Fibroblast of pulmonary artery (primary cell): ENCODE measurements around the gene COL11A1.

Source experiments
- DNase-seq: peaks from one replicate; pipeline ENCODE4 v3.0.0-alpha.2; 2010; ENCODE audit warnings: low read depth
- H3K4me3 ChIP-seq: replicated peaks from 2 replicates; pipeline ENCODE4 v1.5.1; 2011; ENCODE audit warnings: low read depth, mild to moderate bottlenecking, control low read depth, low read length, moderate library complexity
- CTCF ChIP-seq: IDR thresholded peaks from 2 replicates; pipeline ENCODE4 v1.5.1; 2011; ENCODE audit warnings: mild to moderate bottlenecking, control low read depth, low read length, inconsistent platforms; ENCODE audit errors: missing control alignments

Gene COL11A1

GRCh38 chr1:103108376-103109150, at the start of gene COL11A1:
COL11A1 (minus strand) TSS chr1:103108522; CDS start chr1:103108178, 344 bp downstream.
- no peak for DNase-seq
- no peak for TF ChIP-seq CTCF
- peak within 1 kb of the TSS; percentile 59 for H3K4me3 ChIP-seq

GRCh38 chr1:103156966-103157365, 48.6 kb upstream of the COL11A1 start:
- TF ChIP-seq CTCF, result no peak
- peak; percentile 7 for DNase-seq

GRCh38 chr1:103146166-103146565, 37.8 kb upstream of the COL11A1 start:
- no peak overlapping the region for H3K4me3 ChIP-seq
- DNase-seq, result no peak
- no peak for TF ChIP-seq CTCF

More at GRCh38 chr1:103156966-103157365, 48.6 kb upstream of the COL11A1 start:
- no peak overlapping the region for H3K4me3 ChIP-seq

- TF ChIP-seq CTCF, result no peak
- H3K4me3 ChIP-seq, result no peak overlapping the region
- no peak for DNase-seq
Observed at GRCh38 chr1:103145449-103145848, 37.1 kb upstream of the COL11A1 start.

- no peak overlapping the region for H3K4me3 ChIP-seq
- no peak for DNase-seq
- TF ChIP-seq CTCF, result no peak
Observed at GRCh38 chr1:103144681-103145080, 36.4 kb upstream of the COL11A1 start.

GRCh38 chr1:103142461-103142860, 34.1 kb upstream of the COL11A1 start:
- no peak for TF ChIP-seq CTCF
- DNase-seq, result no peak
- H3K4me3 ChIP-seq, result no peak overlapping the region

GRCh38 chr1:103129796-103130195, 21.5 kb upstream of the COL11A1 start:
- H3K4me3 ChIP-seq, result no peak overlapping the region
- no peak for DNase-seq
- TF ChIP-seq CTCF, result no peak
